Measurements from ENCODE around the gene LTBP3.

- TF ChIP-seq KDM1A (IDR thresholded peaks at IDR 0.05): peak; percentile 98 to 99
- no peak for TF ChIP-seq POLR2A (conservative IDR thresholded peaks at IDR 0.05)
- no peak for TF ChIP-seq ZBED1 (IDR thresholded peaks at IDR 0.05)
- no peak for TF ChIP-seq ZNF695 (CRISPR knock-in tag; IDR thresholded peaks at IDR 0.05)
- peak; percentile 65 to 79 (median 66) for TF ChIP-seq CTCF (IDR thresholded peaks at IDR 0.05 in 2 of 3, conservative IDR thresholded peaks at IDR 0.05 in 1 of 3; ENCODE audit: insufficient read depth in 2 of 3, low read depth in 1 of 3, low read length in 3 of 3)
- no peak for TF ChIP-seq KDM5B (IDR thresholded peaks at IDR 0.05; ENCODE audit: insufficient replicate concordance, low read depth, low read length)
- peak; percentile 85; the same call in 1 of the 2 replicates for TF ChIP-seq LARP7 (IDR thresholded peaks at IDR 0.05)
Observed at GRCh38 chr11:65551572-65552387, 6.4 kb downstream of the LTBP3 start.
